Endothelial cell of umbilical vein (primary cell): ENCODE results near the gene FAM151B.

Experiments used
- EZH2 ChIP-seq: IDR thresholded peaks from 2 replicates; pipeline ENCODE4 v1.6.1; 2012; ENCODE audit warnings: borderline replicate concordance, low read depth, mild to moderate bottlenecking, moderate library complexity, low read length, inconsistent platforms; ENCODE audit not compliant: severe bottlenecking
- FOS ChIP-seq: IDR thresholded peaks from 2 replicates; pipeline ENCODE4 v1.6.1; 2011; ENCODE audit warnings: mild to moderate bottlenecking, low read length, moderate library complexity, borderline replicate concordance; ENCODE audit not compliant: insufficient read depth
- MAX ChIP-seq: IDR thresholded peaks from 2 replicates; pipeline ENCODE4 v1.6.1; 2011; ENCODE audit not compliant: insufficient read depth, insufficient read length
- POLR2A ChIP-seq: IDR thresholded peaks from 2 replicates; pipeline ENCODE4 v1.6.1; 2012; ENCODE audit warnings: low read depth, mild to moderate bottlenecking, control low read depth, low read length
- POLR2AphosphoS5 ChIP-seq: IDR thresholded peaks from 2 replicates; pipeline ENCODE4 v1.6.1; 2012; ENCODE audit warnings: low read depth, mild to moderate bottlenecking, control low read depth, low read length, moderate library complexity; ENCODE audit not compliant: insufficient read depth
- TF ChIP-seq, protein P1 (sequence below), 2 donors: IDR thresholded peaks; 1 replicate in 1 of 2; 2 replicates in 1 of 2; pipeline ENCODE4 v1.5.1; 2011; ENCODE audit warnings: low read length in 2 of 2, mild to moderate bottlenecking in 2 of 2, moderate library complexity in 2 of 2, control low read depth in 1 of 2, inconsistent platforms in 1 of 2, low read depth in 1 of 2; ENCODE audit not compliant: insufficient read depth in 1 of 2; ENCODE audit errors: extremely low read depth in 1 of 2

GRCh38 chr5:80509362-80509761, 21.5 kb downstream of the FAM151B start:
- TF ChIP-seq, protein P1, sequence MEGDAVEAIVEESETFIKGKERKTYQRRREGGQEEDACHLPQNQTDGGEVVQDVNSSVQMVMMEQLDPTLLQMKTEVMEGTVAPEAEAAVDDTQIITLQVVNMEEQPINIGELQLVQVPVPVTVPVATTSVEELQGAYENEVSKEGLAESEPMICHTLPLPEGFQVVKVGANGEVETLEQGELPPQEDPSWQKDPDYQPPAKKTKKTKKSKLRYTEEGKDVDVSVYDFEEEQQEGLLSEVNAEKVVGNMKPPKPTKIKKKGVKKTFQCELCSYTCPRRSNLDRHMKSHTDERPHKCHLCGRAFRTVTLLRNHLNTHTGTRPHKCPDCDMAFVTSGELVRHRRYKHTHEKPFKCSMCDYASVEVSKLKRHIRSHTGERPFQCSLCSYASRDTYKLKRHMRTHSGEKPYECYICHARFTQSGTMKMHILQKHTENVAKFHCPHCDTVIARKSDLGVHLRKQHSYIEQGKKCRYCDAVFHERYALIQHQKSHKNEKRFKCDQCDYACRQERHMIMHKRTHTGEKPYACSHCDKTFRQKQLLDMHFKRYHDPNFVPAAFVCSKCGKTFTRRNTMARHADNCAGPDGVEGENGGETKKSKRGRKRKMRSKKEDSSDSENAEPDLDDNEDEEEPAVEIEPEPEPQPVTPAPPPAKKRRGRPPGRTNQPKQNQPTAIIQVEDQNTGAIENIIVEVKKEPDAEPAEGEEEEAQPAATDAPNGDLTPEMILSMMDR (IDR thresholded peaks at IDR 0.05; ENCODE audit: extremely low read depth in 1 of 2, insufficient read depth in 1 of 2, low read depth in 1 of 2, low read length in 2 of 2), result no peak
- TF ChIP-seq POLR2AphosphoS5 (no peak), EZH2 (no peak), FOS (no peak), POLR2A (no peak), MAX (no peak)
